SK-N-SH treated with all-trans-retinoic acid at 6 μM for 48 hours (cell line): Measurements from ENCODE around the gene UNC5B.

Experiments
- ISL1 ChIP-seq: fragments of 250-450 bp; sonication (Bioruptor Pico); IDR thresholded peaks from 2 replicates; pipeline ENCODE4 v2.1.2; 2022; ENCODE audit warnings: mild to moderate bottlenecking, moderate library complexity
- PATZ1 ChIP-seq: fragments of 250-450 bp; sonication (Bioruptor Pico); IDR thresholded peaks from 2 replicates; pipeline ENCODE4 v1.8.0; 2020; ENCODE audit warnings: mild to moderate bottlenecking, moderate library complexity, borderline replicate concordance
- POU6F1 ChIP-seq: fragments of 250-450 bp; sonication (Bioruptor Pico); IDR thresholded peaks from 2 replicates; pipeline ENCODE4 v1.8.0; 2021; ENCODE audit warnings: low read depth, mild to moderate bottlenecking, moderate library complexity, borderline replicate concordance
- ZC3H10 ChIP-seq: fragments of 250-450 bp; sonication (Bioruptor Pico); IDR thresholded peaks from 2 replicates; pipeline ENCODE4 v1.5.1; 2021; ENCODE audit warnings: mild to moderate bottlenecking, moderate library complexity
- ZFP30 ChIP-seq: fragments of 450-650 bp; formaldehyde crosslinking; IDR thresholded peaks from 2 replicates; pipeline ENCODE4 v1.5.0; 2022; ENCODE audit warnings: mild to moderate bottlenecking, moderate library complexity
- ZNF70 ChIP-seq: fragments of 450-650 bp; formaldehyde crosslinking; IDR thresholded peaks from 2 replicates; pipeline ENCODE4 v1.5.0; 2020; ENCODE audit warnings: mild to moderate bottlenecking, moderate library complexity

GRCh38 chr10:71255550-71255807, 43.1 kb downstream of the UNC5B start:
- TF ChIP-seq ZC3H10 (CRISPR knock-in tag) (no peak), ZNF70 (CRISPR knock-in tag) (no peak), ISL1 (no peak), PATZ1 (no peak), ZFP30 (no peak), POU6F1 (CRISPR knock-in tag) (no peak)
